Stimulated activated naive CD4-positive, alpha-beta T cell (primary cell): ENCODE results near the gene CEP57L1.
"Not testable (repeated sequence)": the region's sequence is repeated elsewhere in the genome, so short reads cannot be mapped to it uniquely, and the experiment has no call there.

Experiments used
- DNase-seq, 6 experiments: peaks; one replicate each; lab custom pipeline; 2025; lab: John Stamatoyannopoulos, UW

CEP57L1 gene

DNA sequence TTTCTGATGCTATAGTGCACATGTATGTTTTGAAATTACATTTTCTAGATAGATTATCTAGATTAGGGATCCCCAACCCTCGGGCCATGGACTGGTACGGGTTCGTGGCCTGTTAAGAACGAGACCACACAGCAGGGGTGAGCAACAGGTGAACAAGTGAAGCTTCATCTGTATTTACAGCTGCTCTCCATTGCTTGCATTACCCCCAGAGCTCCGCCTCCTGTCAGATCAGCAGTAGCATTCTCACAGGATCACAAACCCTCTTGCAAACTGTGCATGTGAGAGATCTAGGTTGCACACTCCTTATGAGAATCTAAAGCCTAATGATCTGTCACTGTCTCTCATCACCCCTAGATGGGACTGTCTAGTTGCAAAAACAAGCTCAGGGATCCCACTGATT is 10.4 kb downstream of the CEP57L1 start:
- no peak for DNase-seq

DNA sequence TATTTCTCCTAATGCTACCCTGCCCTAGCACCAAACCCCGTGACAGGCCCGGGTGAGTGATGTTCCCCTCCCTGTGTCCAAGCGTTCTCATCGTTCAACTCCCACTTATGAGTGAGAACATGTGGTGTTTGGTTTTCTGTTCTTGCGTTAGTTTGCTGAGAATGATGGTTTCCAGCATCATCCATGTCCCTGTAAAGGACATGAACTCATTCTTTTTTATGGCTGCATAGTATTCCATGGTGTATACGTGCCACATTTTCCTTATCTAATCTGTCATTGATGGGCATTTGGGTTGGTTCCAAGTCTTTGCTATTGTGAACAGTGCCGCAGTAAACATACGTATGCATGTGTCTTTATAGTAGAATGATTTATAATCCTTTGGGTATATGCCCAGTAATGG is 14.4 kb downstream of the CEP57L1 start:
- DNase-seq, result not testable (repeated sequence)

GRCh38 chr6:109112663-109113062 is 17.4 kb downstream of the CEP57L1 start:
- not testable (repeated sequence) for DNase-seq

DNA sequence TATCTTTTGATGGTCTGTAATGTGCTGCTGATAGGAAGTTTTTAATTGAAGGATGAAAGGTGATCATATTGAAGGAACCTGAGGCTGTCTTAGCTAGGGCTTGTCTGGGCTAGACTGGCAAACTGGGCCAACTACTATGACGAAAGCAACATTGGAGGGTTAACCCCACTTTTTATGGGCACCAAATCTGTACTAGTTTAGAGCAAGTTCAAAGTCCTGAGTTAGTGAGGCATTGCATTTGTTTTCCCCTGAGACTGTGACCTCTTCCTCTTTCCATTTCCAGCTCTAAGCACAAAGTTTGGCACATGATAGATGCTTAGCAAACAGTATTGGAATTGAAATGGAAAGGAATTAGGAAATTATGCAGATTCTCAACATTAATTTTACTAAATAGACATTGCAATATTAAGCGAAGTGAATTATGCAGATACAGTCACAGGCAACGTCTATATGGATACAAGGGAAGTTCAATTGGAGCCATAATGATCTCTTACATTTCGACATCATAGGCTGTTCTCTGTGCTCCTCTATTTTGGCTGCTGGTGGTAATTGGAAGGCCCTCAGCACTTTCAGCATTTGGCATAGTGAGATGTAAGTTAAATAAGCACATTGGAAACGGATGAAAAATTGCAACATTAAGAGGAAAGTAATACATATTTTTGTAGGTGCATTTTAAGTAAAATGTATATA is 22.2 kb downstream of the CEP57L1 start:
- DNase-seq, result no peak

DNA sequence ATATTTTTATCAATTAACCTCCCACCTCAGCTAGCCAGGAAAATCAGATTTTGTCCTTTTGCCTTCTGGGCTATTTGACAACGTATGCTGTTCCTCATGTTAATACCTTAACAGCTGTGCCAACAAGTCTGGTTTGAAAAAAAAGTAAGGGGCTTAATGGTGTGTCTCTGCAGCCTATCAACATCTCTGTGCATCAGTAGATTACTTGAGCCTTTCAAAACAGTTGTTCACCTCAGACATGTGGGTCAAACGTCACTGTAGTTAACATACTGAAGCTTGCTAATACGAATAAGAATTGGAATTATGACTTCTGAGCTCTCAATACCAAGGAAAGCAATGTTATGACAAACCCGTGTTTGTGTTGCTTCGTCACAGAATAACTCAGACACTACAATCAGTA is 23.0 kb downstream of the CEP57L1 start:
- no peak for DNase-seq

- DNase-seq, result no peak
Observed at GRCh38 chr6:109118871-109119354, 23.6 kb downstream of the CEP57L1 start.

DNA sequence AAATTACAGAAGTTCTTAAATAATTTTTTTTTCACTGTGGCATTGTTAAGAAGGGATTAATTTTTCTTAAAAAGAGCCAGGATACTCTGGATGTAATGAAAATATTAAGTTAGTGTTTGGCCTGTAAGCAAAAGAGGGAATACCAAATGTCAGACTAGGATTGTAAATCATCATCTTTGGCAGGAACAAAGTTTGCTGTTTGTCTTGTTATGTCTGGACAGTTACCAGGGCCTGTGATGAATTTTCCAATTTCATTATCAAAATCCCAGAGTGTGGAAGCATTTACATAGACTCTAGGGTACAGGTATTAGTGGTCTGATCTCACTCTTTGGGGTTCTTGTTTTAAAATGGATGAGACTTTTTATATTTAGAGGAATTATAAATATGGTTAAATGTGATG is 26.1 kb downstream of the CEP57L1 start:
- no peak for DNase-seq

DNA sequence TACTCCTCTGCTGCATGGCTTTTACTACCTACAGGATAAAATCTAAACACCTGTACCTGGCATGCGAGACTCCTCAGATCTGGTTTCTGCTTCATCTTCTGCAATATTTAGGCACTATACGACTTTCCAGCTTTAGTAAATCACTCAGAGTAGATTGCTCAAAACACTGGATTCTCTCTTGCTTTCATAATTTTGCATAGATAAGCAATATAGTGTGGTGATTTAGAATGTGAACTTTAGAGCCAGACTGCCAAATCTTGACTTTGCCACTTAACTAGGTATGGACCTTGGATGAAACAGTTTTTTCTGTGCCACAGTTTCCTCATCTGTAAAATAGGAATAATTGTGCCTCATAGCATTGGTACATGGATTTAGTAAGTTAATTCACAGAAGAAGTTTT is 28.9 kb downstream of the CEP57L1 start:
- no peak for DNase-seq

- DNase-seq, result no peak
Observed at GRCh38 chr6:109125504-109125903, 30.2 kb downstream of the CEP57L1 start.

GRCh38 chr6:109130065-109130464 is 34.8 kb downstream of the CEP57L1 start:
- DNase-seq, result no peak

DNA sequence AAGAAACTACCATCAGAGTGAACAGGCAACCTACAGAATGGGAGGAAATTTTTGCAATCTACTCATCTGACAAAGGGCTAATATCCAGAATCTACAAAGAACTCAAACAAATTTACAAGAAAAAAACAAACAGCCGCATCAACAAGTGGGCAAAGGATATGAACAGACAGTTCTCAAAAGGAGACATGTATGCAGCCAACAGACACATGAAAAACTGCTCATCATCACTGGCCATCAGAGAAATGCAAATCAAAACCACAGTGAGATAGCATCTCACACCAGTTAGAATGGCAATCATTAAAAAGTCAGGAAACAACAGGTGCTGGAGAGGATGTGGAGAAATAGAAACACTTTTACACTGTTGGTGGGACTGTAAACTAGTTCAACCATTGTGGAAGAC is 40.3 kb downstream of the CEP57L1 start:
- not testable (repeated sequence) for DNase-seq

DNA sequence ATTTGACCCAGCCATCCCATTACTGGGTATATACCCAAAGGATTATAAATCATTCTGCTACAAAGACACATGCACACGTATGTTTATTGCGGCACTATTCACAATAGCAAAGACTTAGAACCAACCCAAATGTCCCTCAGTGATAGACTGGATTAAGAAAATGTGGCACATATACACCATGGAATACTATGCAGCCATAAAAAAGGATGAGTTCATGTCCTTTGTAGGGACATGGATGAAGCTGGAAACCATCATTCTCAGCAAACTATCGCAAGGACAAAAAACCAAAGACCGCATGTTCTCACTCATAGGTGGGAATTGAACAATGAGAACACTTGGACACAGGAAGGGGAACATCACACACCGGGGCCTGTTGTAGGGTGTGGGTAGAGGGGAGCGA is 40.7 kb downstream of the CEP57L1 start:
- DNase-seq, result not testable (repeated sequence)

DNA sequence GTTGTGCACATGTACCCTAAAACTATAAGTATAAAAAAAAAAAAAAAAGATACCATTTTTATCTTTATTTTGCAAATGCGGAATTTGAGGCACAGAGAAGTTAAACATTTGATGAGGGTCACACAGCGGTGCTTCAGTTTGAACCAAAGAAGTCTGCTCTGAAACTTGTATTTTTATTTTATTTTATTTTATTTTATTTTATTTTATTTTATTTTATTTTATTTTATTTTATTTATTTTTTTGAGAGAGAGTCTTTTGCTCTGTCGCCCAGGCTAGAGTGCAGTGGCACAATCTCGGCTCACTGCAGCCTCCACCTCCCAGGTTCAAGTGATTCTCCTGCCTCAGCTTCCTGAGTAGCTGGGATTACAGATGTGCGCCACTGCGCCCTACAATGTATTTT is 41.2 kb downstream of the CEP57L1 start:
- DNase-seq, result not testable (repeated sequence)

GRCh38 chr6:109139109-109139508 is 43.8 kb downstream of the CEP57L1 start:
- DNase-seq, result no peak

DNA sequence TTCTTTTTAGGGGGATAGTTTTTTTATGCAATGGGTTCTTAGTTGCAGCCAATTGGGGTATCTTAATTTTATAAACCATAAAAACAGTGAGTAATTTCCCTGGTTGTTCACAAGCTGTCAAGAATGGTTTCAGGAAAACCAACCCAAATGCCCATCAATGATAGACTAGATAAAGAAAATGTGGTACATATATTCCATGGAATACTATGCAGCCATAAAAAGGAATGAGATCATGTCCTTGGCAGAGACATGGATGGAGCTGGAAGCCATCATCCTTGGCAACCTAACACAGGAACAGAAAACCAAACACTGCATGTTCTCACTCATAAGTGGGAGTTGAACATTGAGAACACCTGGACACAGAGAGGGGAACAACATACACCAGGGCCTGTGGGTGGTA is 46.8 kb downstream of the CEP57L1 start:
- DNase-seq, result not testable (repeated sequence)

GRCh38 chr6:109143191-109143590 is 47.9 kb downstream of the CEP57L1 start:
- no peak for DNase-seq

DNA sequence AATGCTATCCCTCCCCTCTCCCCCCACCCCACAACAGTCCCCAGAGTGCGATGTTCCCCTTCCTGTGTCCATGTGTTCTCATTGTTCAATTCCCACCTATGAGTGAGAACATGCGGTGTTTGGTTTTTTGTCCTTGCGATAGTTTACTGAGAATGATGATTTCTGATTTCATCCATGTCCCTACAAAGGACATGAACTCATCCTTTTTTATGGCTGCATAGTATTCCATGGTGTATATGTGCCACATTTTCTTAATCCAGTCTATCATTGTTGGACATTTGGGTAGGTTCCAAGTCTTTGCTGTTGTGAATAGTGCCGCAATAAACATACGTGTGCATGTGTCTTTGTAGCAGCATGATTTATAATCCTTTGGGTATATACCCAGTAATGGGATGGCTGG is 52.9 kb downstream of the CEP57L1 start:
- DNase-seq, result not testable (repeated sequence)

GRCh38 chr6:109148716-109149115 is 53.4 kb downstream of the CEP57L1 start:
- not testable (repeated sequence) for DNase-seq

DNA sequence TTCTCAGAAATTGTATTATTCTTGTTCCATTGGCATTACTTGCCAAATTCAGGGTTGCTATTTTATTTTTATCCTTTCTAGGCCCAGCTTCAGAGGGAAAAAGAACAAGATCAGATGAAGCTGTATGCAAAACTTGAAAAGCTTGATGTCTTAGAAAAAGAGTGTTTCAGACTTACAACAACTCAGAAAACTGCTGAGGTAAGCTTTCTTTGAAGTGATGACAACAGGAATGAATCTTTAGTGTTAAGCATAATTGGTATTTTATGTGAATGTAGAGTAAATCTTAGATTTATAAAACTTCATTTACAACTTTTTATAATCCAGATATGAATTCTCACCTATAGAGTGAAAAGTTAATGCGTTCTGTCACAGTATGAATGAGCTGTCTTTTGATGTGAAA is 58.4 kb downstream of the CEP57L1 start:
- no peak for DNase-seq

GRCh38 chr6:109164331-109164730 is 69.0 kb downstream of the CEP57L1 start:
- no peak for DNase-seq

DNA sequence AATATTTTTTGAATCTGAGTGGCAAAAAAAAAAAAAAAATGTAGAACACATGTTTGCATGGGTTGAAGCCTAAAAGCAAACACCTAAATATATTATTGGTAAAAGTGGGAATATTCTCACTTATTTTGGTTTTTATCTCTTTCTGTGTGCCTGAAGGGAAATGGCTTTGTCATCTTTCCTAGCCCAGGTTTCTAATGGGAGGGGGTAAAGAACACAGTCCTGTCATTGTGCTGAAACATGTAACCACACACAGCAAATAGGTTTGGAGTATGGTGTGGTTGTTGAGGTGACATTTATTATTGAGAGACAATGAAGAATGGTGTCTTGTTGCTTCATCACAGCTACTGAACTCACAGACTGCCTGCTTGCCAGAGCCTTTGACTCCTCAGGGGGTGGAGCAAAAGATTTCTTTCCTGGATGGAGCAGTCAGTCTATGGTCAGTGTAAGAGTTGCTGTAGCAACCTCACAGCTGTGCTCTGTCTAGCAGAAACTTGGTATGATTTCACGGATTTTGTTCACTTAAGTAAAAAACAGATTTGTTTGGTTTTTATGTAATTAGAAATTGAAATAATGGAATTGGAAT is 70.2 kb downstream of the CEP57L1 start:
- DNase-seq, result no peak

DNA sequence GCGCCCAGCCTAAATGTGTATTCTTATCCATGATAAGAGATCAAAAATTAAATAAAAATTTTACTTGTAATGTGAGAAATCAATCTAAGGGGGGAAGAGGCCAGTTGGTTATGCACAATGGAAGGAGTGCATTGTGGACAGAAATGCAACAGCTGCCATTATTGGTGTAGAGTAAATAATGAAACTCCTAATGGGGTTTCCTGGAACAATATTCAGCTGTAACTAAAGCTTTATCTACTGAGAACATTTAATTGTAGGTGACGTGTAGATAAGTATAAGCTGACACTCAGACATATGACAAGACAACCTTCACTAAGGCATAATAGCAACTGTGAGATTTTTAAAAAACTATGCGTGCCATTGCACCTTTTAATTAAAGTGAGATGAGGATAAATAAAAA is 71.4 kb downstream of the CEP57L1 start:
- DNase-seq, result no peak

DNA sequence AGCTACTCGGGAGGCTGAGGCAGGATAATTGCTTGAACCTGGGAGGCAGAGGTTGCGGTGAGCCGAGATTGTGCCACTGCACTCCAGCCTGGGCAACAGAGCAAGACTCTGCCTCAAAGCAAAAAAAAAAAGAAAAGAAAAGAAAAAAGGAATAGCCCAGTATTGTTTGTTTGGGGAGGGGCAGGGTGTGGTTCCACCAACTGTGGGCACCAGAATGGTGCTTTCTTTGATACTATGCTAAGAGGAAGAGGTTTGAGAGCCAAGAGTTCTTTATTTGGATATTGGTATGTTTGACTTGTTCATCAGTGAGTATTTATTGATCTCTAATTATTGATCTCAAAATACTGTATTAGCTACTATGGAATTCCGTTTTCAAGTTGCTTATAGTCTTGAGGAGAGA is 72.3 kb downstream of the CEP57L1 start:
- DNase-seq, result no peak

- no peak for DNase-seq
Observed at GRCh38 chr6:109170333-109170732, 75.0 kb downstream of the CEP57L1 start.
